K562 (cell line): Measurements from ENCODE around the gene CPTP. TPM values are rescaled to one million over a fixed set of nuclear protein-coding genes. Genes with fewer than 3 reads are reported as not detected.

Source experiments
- E2F6 ChIP-seq, 2 experiments: IDR thresholded peaks; 2 replicates each; pipeline ENCODE4 v1.6.1; 2011; ENCODE audit warnings: borderline replicate concordance in 1 of 2, control low read depth in 1 of 2, low read depth in 1 of 2, low read length in 1 of 2, mild to moderate bottlenecking in 1 of 2, mixed read lengths in 1 of 2, moderate library complexity in 1 of 2; ENCODE audit not compliant: insufficient read depth in 1 of 2, insufficient read length in 1 of 2, poor library complexity in 1 of 2, severe bottlenecking in 1 of 2; ENCODE audit errors: extremely low read depth in 1 of 2
- EGR1 ChIP-seq: fragments of 450-650 bp; conservative IDR thresholded peaks from 2 replicates; pipeline ENCODE4 v1.6.1; 2017; ENCODE audit warnings: mild to moderate bottlenecking
- ELF2 ChIP-seq: fragments of 250-450 bp; sonication (Bioruptor Pico); IDR thresholded peaks from 2 replicates; pipeline ENCODE4 v1.5.0; 2021; ENCODE audit warnings: mild to moderate bottlenecking
- HDAC2 ChIP-seq: fragments of 450-650 bp; IDR thresholded peaks from 2 replicates; pipeline ENCODE4 v1.6.1; 2016; ENCODE audit warnings: mild to moderate bottlenecking
- IFI16 ChIP-seq: fragments of 250-450 bp; sonication (Bioruptor Pico); IDR thresholded peaks from 2 replicates; pipeline ENCODE4 v2.1.2; 2022; ENCODE audit warnings: mild to moderate bottlenecking, inconsistent platforms
- TAF9B ChIP-seq: fragments of 450-650 bp; IDR thresholded peaks from 2 replicates; pipeline ENCODE4 v1.6.1; 2018; ENCODE audit warnings: mild to moderate bottlenecking; ENCODE audit not compliant: partially characterized antibody
- TCF3 ChIP-seq: sonication (generic); formaldehyde crosslinking; IDR thresholded peaks from 2 replicates; pipeline ENCODE4 v1.4.0; 2020; ENCODE audit warnings: mild to moderate bottlenecking, missing genetic modification reagents
- TFAM ChIP-seq: fragments of 250-450 bp; sonication (Bioruptor Pico); conservative IDR thresholded peaks from 2 replicates; pipeline ENCODE4 v1.5.0; 2021; ENCODE audit warnings: mild to moderate bottlenecking, moderate library complexity
- TFAP4 ChIP-seq: sonication (generic); formaldehyde crosslinking; IDR thresholded peaks from 2 replicates; pipeline ENCODE4 v1.8.0; 2022; ENCODE audit warnings: missing genetic modification reagents, mild to moderate bottlenecking, moderate library complexity, borderline replicate concordance
- ZFX ChIP-seq: sonication (generic); formaldehyde crosslinking; IDR thresholded peaks from 2 replicates; pipeline ENCODE4 v1.8.0; 2022; ENCODE audit warnings: mild to moderate bottlenecking, missing genetic modification reagents, moderate library complexity
- polyA plus RNA-seq, 8 experiments: library from polyadenylated mRNA; depleted of rRNA in 4 of 8; stranded (reverse) in 5 of 8; unstranded in 3 of 8; fragments of >200 nt; fragmentation: Nextera tagmentation in 2 of 8; fragmentation: Illumina TruSeq in 1 of 8; extraction: Ambion mirVana in 2 of 8; extraction: Trizol in 1 of 8; gene quantifications; 2 replicates each; pipeline versions ENCODE4 v1.2.1 to v1.2.3, GENCODE V29; 2011 to 2014; ENCODE audit warnings: inconsistent platforms in 1 of 8, missing spikeins in 1 of 8
- total RNA-seq, 7 experiments: library from RNA; depleted of rRNA in 6 of 7; stranded (reverse); fragments of >200 nt in 6 of 7; fragmentation: Illumina TruSeq in 2 of 7; extraction: Trizol in 2 of 7; gene quantifications; 2 replicates each; pipeline versions ENCODE4 v1.2.1 to v1.2.3, GENCODE V29; 2011 to 2021; ENCODE audit warnings: low replicate concordance in 1 of 7
- TF ChIP-seq, protein P1 (sequence below), 3 experiments: fragments of 200-800 bp in 1 of 3; fragments of 250-450 bp in 1 of 3; fragments of 450-650 bp in 1 of 3; sonication (Bioruptor Pico) in 1 of 3; sonication (Bioruptor generic) in 1 of 3; formaldehyde crosslinking in 1 of 3; IDR thresholded peaks; 2 replicates each; pipeline versions ENCODE4 v1.6.1 to v1.8.0; 2016 to 2022; ENCODE audit warnings: mild to moderate bottlenecking in 2 of 3, missing genetic modification characterization in 2 of 3, missing compliant biosample characterization in 1 of 3, moderate library complexity in 1 of 3
- TF ChIP-seq, protein P2 (sequence below), 3 experiments: fragments of 200-800 bp in 1 of 3; sonication (Bioruptor generic) in 1 of 3; sonication (generic) in 1 of 3; formaldehyde crosslinking in 1 of 3; IDR thresholded peaks; 2 replicates each; pipeline versions ENCODE4 v1.6.1 to v1.8.0; 2016 to 2022; ENCODE audit warnings: mild to moderate bottlenecking in 2 of 3, missing compliant biosample characterization in 2 of 3, missing genetic modification characterization in 2 of 3, missing genetic modification reagents in 1 of 3
- TF ChIP-seq, protein P3 (sequence below): fragments of 200-800 bp; sonication (Bioruptor generic); IDR thresholded peaks from 2 replicates; pipeline ENCODE4 v1.6.1; 2017; ENCODE audit warnings: missing genetic modification characterization, missing compliant biosample characterization

CPTP gene
- total and polyA plus RNA-seq, 9 of the 15 experiments (the other 6 are each of a cell fraction or from before 2014, with no cell fraction given): 0.11 to 25.8 (median 3.5) TPM

GRCh38 chr1:1283821-1284220, 40.8 kb upstream of the CPTP start (continued):
- TF ChIP-seq TAF9B: no peak
- TF ChIP-seq, protein P1, sequence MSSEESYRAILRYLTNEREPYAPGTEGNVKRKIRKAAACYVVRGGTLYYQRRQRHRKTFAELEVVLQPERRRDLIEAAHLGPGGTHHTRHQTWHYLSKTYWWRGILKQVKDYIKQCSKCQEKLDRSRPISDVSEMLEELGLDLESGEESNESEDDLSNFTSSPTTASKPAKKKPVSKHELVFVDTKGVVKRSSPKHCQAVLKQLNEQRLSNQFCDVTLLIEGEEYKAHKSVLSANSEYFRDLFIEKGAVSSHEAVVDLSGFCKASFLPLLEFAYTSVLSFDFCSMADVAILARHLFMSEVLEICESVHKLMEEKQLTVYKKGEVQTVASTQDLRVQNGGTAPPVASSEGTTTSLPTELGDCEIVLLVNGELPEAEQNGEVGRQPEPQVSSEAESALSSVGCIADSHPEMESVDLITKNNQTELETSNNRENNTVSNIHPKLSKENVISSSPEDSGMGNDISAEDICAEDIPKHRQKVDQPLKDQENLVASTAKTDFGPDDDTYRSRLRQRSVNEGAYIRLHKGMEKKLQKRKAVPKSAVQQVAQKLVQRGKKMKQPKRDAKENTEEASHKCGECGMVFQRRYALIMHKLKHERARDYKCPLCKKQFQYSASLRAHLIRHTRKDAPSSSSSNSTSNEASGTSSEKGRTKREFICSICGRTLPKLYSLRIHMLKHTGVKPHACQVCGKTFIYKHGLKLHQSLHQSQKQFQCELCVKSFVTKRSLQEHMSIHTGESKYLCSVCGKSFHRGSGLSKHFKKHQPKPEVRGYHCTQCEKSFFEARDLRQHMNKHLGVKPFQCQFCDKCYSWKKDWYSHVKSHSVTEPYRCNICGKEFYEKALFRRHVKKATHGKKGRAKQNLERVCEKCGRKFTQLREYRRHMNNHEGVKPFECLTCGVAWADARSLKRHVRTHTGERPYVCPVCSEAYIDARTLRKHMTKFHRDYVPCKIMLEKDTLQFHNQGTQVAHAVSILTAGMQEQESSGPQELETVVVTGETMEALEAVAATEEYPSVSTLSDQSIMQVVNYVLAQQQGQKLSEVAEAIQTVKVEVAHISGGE (CRISPR knock-in tag; IDR thresholded peaks at IDR 0.05): no peak
- peak; percentile 20; the same call in 1 of the 2 replicates for TF ChIP-seq TFAP4 (CRISPR knock-in tag)
- no peak for TF ChIP-seq TFAM (CRISPR knock-in tag)
- TF ChIP-seq E2F6 (IDR thresholded peaks at IDR 0.05; ENCODE audit: borderline replicate concordance in 1 of 2, extremely low read depth in 1 of 2, insufficient read depth in 1 of 2, insufficient read length in 1 of 2, low read depth in 1 of 2, low read length in 1 of 2, poor library complexity in 1 of 2, severe bottlenecking in 1 of 2): no peak
- no peak for TF ChIP-seq ELF2 (CRISPR knock-in tag)
- peak; percentile 72 for TF ChIP-seq EGR1
- TF ChIP-seq, protein P2, sequence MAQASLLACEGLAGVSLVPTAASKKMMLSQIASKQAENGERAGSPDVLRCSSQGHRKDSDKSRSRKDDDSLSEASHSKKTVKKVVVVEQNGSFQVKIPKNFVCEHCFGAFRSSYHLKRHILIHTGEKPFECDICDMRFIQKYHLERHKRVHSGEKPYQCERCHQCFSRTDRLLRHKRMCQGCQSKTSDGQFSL (CRISPR knock-in tag; IDR thresholded peaks at IDR 0.05): peak; percentile 87
- TF ChIP-seq, protein P2 (tag; IDR thresholded peaks at IDR 0.05): peak in 1 of 2 experiments; percentile 76; a peak in 1 of 4 replicates
- no peak for TF ChIP-seq IFI16 (CRISPR knock-in tag)
- no peak for TF ChIP-seq HDAC2
- TF ChIP-seq ZFX (CRISPR knock-in tag): no peak
- no peak for TF ChIP-seq TCF3 (CRISPR knock-in tag)
- TF ChIP-seq, protein P3, sequence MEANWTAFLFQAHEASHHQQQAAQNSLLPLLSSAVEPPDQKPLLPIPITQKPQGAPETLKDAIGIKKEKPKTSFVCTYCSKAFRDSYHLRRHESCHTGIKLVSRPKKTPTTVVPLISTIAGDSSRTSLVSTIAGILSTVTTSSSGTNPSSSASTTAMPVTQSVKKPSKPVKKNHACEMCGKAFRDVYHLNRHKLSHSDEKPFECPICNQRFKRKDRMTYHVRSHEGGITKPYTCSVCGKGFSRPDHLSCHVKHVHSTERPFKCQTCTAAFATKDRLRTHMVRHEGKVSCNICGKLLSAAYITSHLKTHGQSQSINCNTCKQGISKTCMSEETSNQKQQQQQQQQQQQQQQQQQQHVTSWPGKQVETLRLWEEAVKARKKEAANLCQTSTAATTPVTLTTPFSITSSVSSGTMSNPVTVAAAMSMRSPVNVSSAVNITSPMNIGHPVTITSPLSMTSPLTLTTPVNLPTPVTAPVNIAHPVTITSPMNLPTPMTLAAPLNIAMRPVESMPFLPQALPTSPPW (CRISPR knock-in tag): peak; percentile 80
